HCT116 (cell line): ENCODE measurements around the gene NOTCH1. TPM values are rescaled to one million over a fixed set of nuclear protein-coding genes. Genes with fewer than 3 reads are reported as not detected.

Source experiments
- ATAC-seq: fragments of 200-7000 bp; cut with Tn5 transposase; 2 replicates; pipeline ENCODE4 v1.9.1; 2020; ENCODE audit warnings: mild to moderate bottlenecking, moderate library complexity
- BruUV-seq: library from RNA; stranded (reverse); fragments of 400-500 nt; replicated peaks from 2 replicates; lab custom pipeline; 2021; lab: Mats Ljungman, UMichigan
- CTCF ChIA-PET: fragments of 300-600 bp; sonication (Branson Sonifier 250); formaldehyde crosslinking; loops from one replicate; lab custom pipeline; 2021; ENCODE audit warnings: antibody characterized with exemption; lab: Charles Lee
- POLR2A ChIA-PET: fragments of 300-600, 350-600 bp; sonication (Branson Sonifier 250); formaldehyde crosslinking; loops from one replicate; lab custom pipeline; 2021; ENCODE audit warnings: antibody characterized with exemption; lab: Charles Lee
- RAD21 ChIA-PET, 2 experiments: fragments of 300-600 bp; sonication (Branson Sonifier 250); formaldehyde crosslinking; loops; one replicate each; lab custom pipeline; 2023; ENCODE audit warnings: low total read pairs in 2 of 2; ENCODE audit not compliant: uncharacterized antibody in 2 of 2, unreplicated experiment in 2 of 2, low non-redundant PET in 1 of 2; lab: Charles Lee
- DNase-seq: peaks from one replicate; pipeline ENCODE4 v3.0.0-alpha.2; 2010; ENCODE audit warnings: low read depth, low spot score
- H2AFZ ChIP-seq: fragments of 200-600 bp; shearing (Covaris generic), sonication (generic); 2 replicates; pipeline ENCODE4 v1.6.1; 2017; ENCODE audit warnings: low read depth, mixed run types, mixed read lengths, antibody characterized with exemption, low read length; ENCODE audit not compliant: poor library complexity, severe bottlenecking
- H3K27ac ChIP-seq: 2 replicates; pipeline ENCODE4 v1.5.1; 2012; ENCODE audit warnings: low read depth, low read length
- H3K27me3 ChIP-seq: fragments of 200-600 bp; sonication (generic); 2 replicates; pipeline ENCODE4 v1.6.1; 2016; ENCODE audit warnings: mixed run types, low read length, mixed read lengths; ENCODE audit not compliant: insufficient read depth
- H3K36me3 ChIP-seq, 2 experiments: fragments of 200-500 bp in 1 of 2; fragments of 200-600 bp in 1 of 2; sonication (Bioruptor generic) in 1 of 2; sonication (generic) in 1 of 2; 2 replicates each; pipeline versions ENCODE4 v1.5.1 to v1.6.1; 2014 to 2016; ENCODE audit warnings: low read length in 2 of 2, inconsistent platforms in 1 of 2, mixed read lengths in 1 of 2, mixed run types in 1 of 2; ENCODE audit not compliant: insufficient read depth in 2 of 2, control insufficient read depth in 1 of 2
- H3K4me1 ChIP-seq, 2 experiments: fragments of 200-600 bp in 1 of 2; sonication (generic) in 1 of 2; 2 replicates each; pipeline versions ENCODE4 v1.5.1 to v1.6.1; 2012 to 2017; ENCODE audit warnings: low read length in 2 of 2, inconsistent platforms in 1 of 2, mild to moderate bottlenecking in 1 of 2, mixed read lengths in 1 of 2, mixed run types in 1 of 2, moderate library complexity in 1 of 2; ENCODE audit not compliant: insufficient read depth in 2 of 2, control insufficient read depth in 1 of 2
- H3K4me2 ChIP-seq: fragments of 200-600 bp; sonication (generic); 2 replicates; pipeline ENCODE4 v1.6.1; 2017; ENCODE audit warnings: mixed run types, low read length, mixed read lengths
- H3K4me3 ChIP-seq, 2 experiments: fragments of 200-600 bp in 1 of 2; sonication (generic) in 1 of 2; replicated peaks in 1 of 2; 2 replicates each; pipeline ENCODE4 v1.5.1; 2011 to 2016; ENCODE audit warnings: low read length in 2 of 2, control low read depth in 1 of 2, low read depth in 1 of 2, mild to moderate bottlenecking in 1 of 2, mixed read lengths in 1 of 2, mixed run types in 1 of 2
- H3K79me2 ChIP-seq: fragments of 200-600 bp; sonication (generic); 2 replicates; pipeline ENCODE4 v1.6.1; 2017; ENCODE audit warnings: mild to moderate bottlenecking, mixed run types, low read length, moderate library complexity, mixed read lengths; ENCODE audit not compliant: insufficient read depth
- H3K9ac ChIP-seq: fragments of 200-600 bp; sonication (generic); 2 replicates; pipeline ENCODE4 v1.6.1; 2016; ENCODE audit warnings: low read length, mixed read lengths
- H3K9me2 ChIP-seq: fragments of 200-600 bp; sonication (generic), shearing (Covaris generic); 2 replicates; pipeline ENCODE4 v1.6.1; 2017; ENCODE audit warnings: mixed run types, mild to moderate bottlenecking, moderate library complexity; ENCODE audit not compliant: insufficient read depth
- H3K9me3 ChIP-seq, 2 experiments: fragments of 200-500 bp in 1 of 2; fragments of 200-600 bp in 1 of 2; sonication (Bioruptor generic) in 1 of 2; sonication (generic) in 1 of 2; 2 replicates each; pipeline ENCODE4 v1.6.1; 2014 to 2017; ENCODE audit warnings: low read length in 2 of 2, mixed read lengths in 2 of 2, inconsistent platforms in 1 of 2, low read depth in 1 of 2, mild to moderate bottlenecking in 1 of 2, mixed run types in 1 of 2, moderate library complexity in 1 of 2; ENCODE audit not compliant: control insufficient read depth in 1 of 2, insufficient read depth in 1 of 2
- H4K20me1 ChIP-seq: fragments of 200-600 bp; sonication (generic), shearing (Covaris generic); 2 replicates; pipeline ENCODE4 v1.6.1; 2017; ENCODE audit warnings: mixed run types, mild to moderate bottlenecking, moderate library complexity; ENCODE audit not compliant: insufficient read depth
- ATF3 ChIP-seq: IDR thresholded peaks from 2 replicates; pipeline ENCODE4 v1.6.1; 2012
- CBX3 ChIP-seq: IDR thresholded peaks from 2 replicates; pipeline ENCODE4 v1.6.1; 2012; ENCODE audit warnings: low read depth
- EGR1 ChIP-seq: IDR thresholded peaks from 2 replicates; pipeline ENCODE4 v1.6.1; 2012; ENCODE audit warnings: low read depth
- ELF1 ChIP-seq: IDR thresholded peaks from 2 replicates; pipeline ENCODE4 v1.6.1; 2012; ENCODE audit warnings: low read depth, borderline replicate concordance
- EZH2 ChIP-seq: fragments of 200-600 bp; sonication (generic); IDR thresholded peaks from 2 replicates; pipeline ENCODE4 v1.6.1; 2017; ENCODE audit warnings: antibody characterized with exemption, mixed run types
- JUND ChIP-seq: IDR thresholded peaks from 2 replicates; pipeline ENCODE4 v1.6.1; 2012
- MAX ChIP-seq: IDR thresholded peaks from 2 replicates; pipeline ENCODE4 v1.6.1; 2012
- POLR2AphosphoS5 ChIP-seq: IDR thresholded peaks from 2 replicates; pipeline ENCODE4 v1.6.1; 2011; ENCODE audit warnings: mild to moderate bottlenecking, low read depth, low read length, moderate library complexity
- RAD21 ChIP-seq: IDR thresholded peaks from 2 replicates; pipeline ENCODE4 v1.6.1; 2012; ENCODE audit warnings: low read depth, mild to moderate bottlenecking
- REST ChIP-seq: IDR thresholded peaks from 2 replicates; pipeline ENCODE4 v1.6.1; 2012; ENCODE audit warnings: low read depth
- SIN3A ChIP-seq: IDR thresholded peaks from 2 replicates; pipeline ENCODE4 v1.6.1; 2012; ENCODE audit warnings: low read depth
- SP1 ChIP-seq: IDR thresholded peaks from 2 replicates; pipeline ENCODE4 v1.6.1; 2012; ENCODE audit warnings: low read depth
- SRF ChIP-seq: IDR thresholded peaks from 2 replicates; pipeline ENCODE4 v1.6.1; 2012; ENCODE audit warnings: low read depth
- TCF7L2 ChIP-seq: IDR thresholded peaks from 2 replicates; pipeline ENCODE4 v1.7.0; 2011; ENCODE audit warnings: borderline replicate concordance, inconsistent platforms; ENCODE audit not compliant: insufficient read depth, insufficient read length; ENCODE audit errors: extremely low read depth
- YY1 ChIP-seq: IDR thresholded peaks from 2 replicates; pipeline ENCODE4 v1.6.1; 2011; ENCODE audit warnings: low read length, low read depth, moderate library complexity, mild to moderate bottlenecking; ENCODE audit not compliant: insufficient replicate concordance; ENCODE audit errors: extremely low read depth
- ZBTB33 ChIP-seq: IDR thresholded peaks from 2 replicates; pipeline ENCODE4 v1.6.1; 2011; ENCODE audit warnings: mild to moderate bottlenecking, low read length, moderate library complexity; ENCODE audit not compliant: insufficient replicate concordance; ENCODE audit errors: extremely low read depth
- ZFX ChIP-seq: fragments of 450-650 bp; IDR thresholded peaks from 2 replicates; pipeline ENCODE4 v1.6.1; 2017
- ZNF274 ChIP-seq: fragments of 200-500 bp; sonication (Bioruptor generic); IDR thresholded peaks from 2 replicates; pipeline ENCODE4 v1.6.1; 2014; ENCODE audit warnings: mild to moderate bottlenecking, low read depth, low read length, inconsistent platforms
- intact Hi-C: fragments of 100-400 bp; cut with micrococcal nuclease; formaldehyde crosslinking; loops from 2 replicates; pipeline ENCODE4 v1.10.0; 2022
- total RNA-seq: library from RNA; stranded (reverse); gene quantifications from one replicate; pipeline ENCODE4 v1.2.1, GENCODE V29; 2021; ENCODE audit not compliant: unreplicated experiment

NOTCH1 gene
- total RNA-seq, 1 experiment from 2014 or later: 36.2 TPM

- Histone ChIP-seq H3K4me3 (no peak overlapping the region), H4K20me1 (no peaks in the 10 kb centered on the region), H3K9me3 (no peaks in the 10 kb centered on the region), H3K4me2 (no peak overlapping the region), H3K36me3 (peaks cover 4 to 14% of the 10 kb centered on the region in 2 experiments; a peak in 3 of 4 replicates), H2AFZ (no peak overlapping the region), H3K27ac (no peak overlapping the region), H3K4me1 (no peaks in the 10 kb centered on the region), H3K9me2 (no peaks in the 10 kb centered on the region), H3K79me2 (no peaks in the 10 kb centered on the region), H3K27me3 (no peaks in the 10 kb centered on the region)
- POLR2A ChIA-PET: no interaction called here
- DNase-seq (no peak), ATAC-seq (no peak)
- CTCF ChIA-PET: no interaction called here
- intact Hi-C loops: no loop called here
- TSS peak; percentile 22 for BruUV-seq
- TF ChIP-seq EZH2 (no peak), REST (no peak), EGR1 (no peak), ATF3 (no peak), ZBTB33 (no peak), ZNF274 (no peak), JUND (no peak), RAD21 (no peak), SIN3A (no peak), CBX3 (no peak), YY1 (no peak), SRF (no peak), POLR2AphosphoS5 (no peak), TCF7L2 (no peak), ELF1 (no peak), MAX (no peak), ZFX (no peak), SP1 (no peak)
- TF ChIP-seq, all 23 proteins: peak for 0
- no peak overlapping the region for H3K9ac ChIP-seq
- RAD21 ChIA-PET: no interaction called here
These were observed 51.2 kb downstream of the NOTCH1 start for GRCh38 chr9:136494531-136495215.
